DOHH2 (cell line): ENCODE results near the gene NPAS3.

Source experiments
- H3F3A ChIP-seq: fragments of 200-600 bp; sonication (generic), shearing (Covaris generic); 2 replicates; pipeline ENCODE4 v1.6.0; 2016; ENCODE audit warnings: antibody characterized with exemption, mild to moderate bottlenecking; ENCODE audit not compliant: control insufficient read depth, insufficient read depth
- H3K27ac ChIP-seq: fragments of 200-600 bp; sonication (generic); 2 replicates; pipeline ENCODE4 v1.5.1; 2014; ENCODE audit warnings: low read depth, mild to moderate bottlenecking, low read length, moderate library complexity
- H3K27me3 ChIP-seq: fragments of 200-600 bp; sonication (generic); 2 replicates; pipeline ENCODE4 v1.6.1; 2014; ENCODE audit warnings: mild to moderate bottlenecking, low read length, mixed read lengths; ENCODE audit not compliant: control insufficient read depth
- H3K36me3 ChIP-seq: fragments of 200-600 bp; sonication (generic); 2 replicates; pipeline ENCODE4 v1.6.1; 2014; ENCODE audit warnings: mild to moderate bottlenecking, low read length, moderate library complexity, mixed read lengths; ENCODE audit not compliant: control insufficient read depth
- H3K4me1 ChIP-seq: fragments of 200-600 bp; sonication (generic); 2 replicates; pipeline ENCODE4 v1.6.1; 2014; ENCODE audit warnings: mild to moderate bottlenecking, low read length, mixed read lengths; ENCODE audit not compliant: control insufficient read depth
- H3K4me2 ChIP-seq: fragments of 200-600 bp; sonication (generic); 2 replicates; pipeline ENCODE4 v1.6.0; 2014; ENCODE audit warnings: mild to moderate bottlenecking, low read length, moderate library complexity
- H3K4me3 ChIP-seq: fragments of 200-600 bp; sonication (generic); 2 replicates; pipeline ENCODE4 v1.5.1; 2014; ENCODE audit warnings: mild to moderate bottlenecking, low read length, mixed read lengths
- H3K79me2 ChIP-seq: fragments of 200-600 bp; sonication (generic); 2 replicates; pipeline ENCODE4 v1.6.1; 2014; ENCODE audit warnings: mild to moderate bottlenecking, low read length, mixed read lengths; ENCODE audit not compliant: control insufficient read depth
- H3K9me2 ChIP-seq: fragments of 200-600 bp; sonication (generic); replicated peaks from 2 replicates; pipeline ENCODE4 v1.6.1; 2014; ENCODE audit warnings: mild to moderate bottlenecking, low read length, mixed read lengths; ENCODE audit not compliant: control insufficient read depth
- H3K9me3 ChIP-seq: fragments of 200-600 bp; sonication (generic); 2 replicates; pipeline ENCODE4 v1.6.1; 2014; ENCODE audit warnings: antibody characterized with exemption, low read length, mixed read lengths; ENCODE audit not compliant: control insufficient read depth, insufficient read depth
- H4K20me1 ChIP-seq: fragments of 200-600 bp; sonication (generic); 2 replicates; pipeline ENCODE4 v1.6.0; 2014; ENCODE audit warnings: low read depth, mild to moderate bottlenecking, antibody characterized with exemption, low read length, moderate library complexity; ENCODE audit not compliant: control insufficient read depth, insufficient read depth
- EZH2phosphoT487 ChIP-seq: fragments of 200-600 bp; sonication (generic); IDR thresholded peaks from 2 replicates; pipeline ENCODE4 v1.6.1; 2017; ENCODE audit warnings: borderline replicate concordance, mild to moderate bottlenecking, antibody characterized with exemption, low read length, moderate library complexity, mixed read lengths
- TF ChIP-seq, protein P1 (sequence below): fragments of 200-600 bp; sonication (generic); IDR thresholded peaks from one replicate; pipeline ENCODE4 v1.5.1; 2014; ENCODE audit warnings: antibody characterized with exemption, mild to moderate bottlenecking, low read depth, low read length; ENCODE audit not compliant: poor library complexity, severe bottlenecking

Gene NPAS3

DNA sequence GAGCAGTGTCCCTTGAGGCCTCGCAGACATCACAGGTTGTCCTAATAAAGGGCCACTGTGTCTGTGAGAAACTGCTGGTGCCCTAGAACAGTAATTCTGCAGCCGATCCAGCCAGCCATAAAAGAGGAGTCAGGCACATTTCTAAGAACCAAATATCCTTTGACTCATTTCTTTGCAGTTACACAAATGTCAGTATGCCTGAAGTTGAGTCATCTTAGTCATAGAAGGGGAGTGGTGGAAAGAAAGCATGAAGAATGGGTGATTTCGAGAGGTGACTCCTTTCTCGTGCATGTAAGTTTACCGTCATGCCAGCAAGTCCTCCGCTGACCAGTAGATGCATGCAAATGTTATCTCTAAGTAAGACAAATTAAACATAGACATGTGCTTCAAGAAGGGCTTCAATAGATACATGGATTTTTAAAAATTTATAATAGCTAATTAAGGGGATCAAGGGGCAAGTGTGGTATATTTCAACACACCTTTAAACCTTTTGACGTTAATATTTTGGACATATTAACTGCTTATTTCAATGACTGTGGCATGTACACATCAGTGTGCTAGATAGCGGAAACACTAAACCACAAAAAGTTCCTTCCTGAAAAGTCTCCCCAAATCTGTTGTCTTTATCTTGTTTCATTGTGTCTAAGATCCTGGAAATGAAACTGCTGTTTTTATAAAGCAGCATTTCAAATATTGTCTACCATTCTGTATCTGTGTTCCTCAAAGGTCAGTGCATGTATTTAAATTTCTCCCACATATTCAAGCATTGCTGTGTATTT, 497.4 kb downstream of the NPAS3 start:
- H3K79me2 ChIP-seq, result no peaks in the 10 kb centered on the region
- TF ChIP-seq, protein P1, sequence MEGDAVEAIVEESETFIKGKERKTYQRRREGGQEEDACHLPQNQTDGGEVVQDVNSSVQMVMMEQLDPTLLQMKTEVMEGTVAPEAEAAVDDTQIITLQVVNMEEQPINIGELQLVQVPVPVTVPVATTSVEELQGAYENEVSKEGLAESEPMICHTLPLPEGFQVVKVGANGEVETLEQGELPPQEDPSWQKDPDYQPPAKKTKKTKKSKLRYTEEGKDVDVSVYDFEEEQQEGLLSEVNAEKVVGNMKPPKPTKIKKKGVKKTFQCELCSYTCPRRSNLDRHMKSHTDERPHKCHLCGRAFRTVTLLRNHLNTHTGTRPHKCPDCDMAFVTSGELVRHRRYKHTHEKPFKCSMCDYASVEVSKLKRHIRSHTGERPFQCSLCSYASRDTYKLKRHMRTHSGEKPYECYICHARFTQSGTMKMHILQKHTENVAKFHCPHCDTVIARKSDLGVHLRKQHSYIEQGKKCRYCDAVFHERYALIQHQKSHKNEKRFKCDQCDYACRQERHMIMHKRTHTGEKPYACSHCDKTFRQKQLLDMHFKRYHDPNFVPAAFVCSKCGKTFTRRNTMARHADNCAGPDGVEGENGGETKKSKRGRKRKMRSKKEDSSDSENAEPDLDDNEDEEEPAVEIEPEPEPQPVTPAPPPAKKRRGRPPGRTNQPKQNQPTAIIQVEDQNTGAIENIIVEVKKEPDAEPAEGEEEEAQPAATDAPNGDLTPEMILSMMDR, result no peak
- no peak for TF ChIP-seq EZH2phosphoT487
- H3K4me2 ChIP-seq, result no peak overlapping the region
- H3K4me1 ChIP-seq, result no peaks in the 10 kb centered on the region
- H3K9me2 ChIP-seq, result no peaks in the 10 kb centered on the region
- no peak overlapping the region for H3K4me3 ChIP-seq
- no peaks in the 10 kb centered on the region for H3F3A ChIP-seq
- no peaks in the 10 kb centered on the region for H3K36me3 ChIP-seq
- H4K20me1 ChIP-seq, result no peaks in the 10 kb centered on the region
- no peaks in the 10 kb centered on the region for H3K9me3 ChIP-seq
- no peak overlapping the region for H3K27ac ChIP-seq
- no peaks in the 10 kb centered on the region for H3K27me3 ChIP-seq

GRCh38 chr14:33441633-33442032, 503.0 kb downstream of the NPAS3 start:
- H3K4me3 ChIP-seq, result no peak overlapping the region
- no peaks in the 10 kb centered on the region for H3K36me3 ChIP-seq
- TF ChIP-seq EZH2phosphoT487, result no peak
- TF ChIP-seq, protein P1, result no peak
- H3K27me3 ChIP-seq, result no peaks in the 10 kb centered on the region
- no peaks in the 10 kb centered on the region for H3K79me2 ChIP-seq
- H3K4me1 ChIP-seq, result no peaks in the 10 kb centered on the region
- H3K4me2 ChIP-seq, result no peak overlapping the region
- H3K9me3 ChIP-seq, result no peaks in the 10 kb centered on the region
- H3F3A ChIP-seq, result no peaks in the 10 kb centered on the region
- H3K27ac ChIP-seq, result no peak overlapping the region
- H3K9me2 ChIP-seq, result no peaks in the 10 kb centered on the region
- H4K20me1 ChIP-seq, result no peaks in the 10 kb centered on the region

DNA sequence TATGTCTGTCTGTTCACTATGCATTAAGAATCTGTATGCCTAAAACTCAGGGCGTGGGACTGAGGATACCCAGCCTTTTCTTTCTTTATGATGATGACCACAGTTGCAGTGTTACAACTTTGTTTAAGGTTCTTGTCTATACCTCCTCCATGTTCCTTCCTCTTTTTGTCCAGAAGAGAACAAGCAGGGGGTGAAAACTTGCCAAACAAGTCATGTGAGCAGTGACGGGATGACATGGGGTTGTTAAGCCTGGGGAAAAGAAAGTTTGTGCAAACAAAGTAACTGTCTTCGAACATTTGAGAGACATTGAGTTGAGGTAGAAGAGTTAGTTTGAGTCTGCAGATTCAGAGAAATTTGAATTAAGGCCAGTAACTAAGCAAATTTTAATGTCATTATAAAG, 505.5 kb downstream of the NPAS3 start:
- H3K9me3 ChIP-seq, result no peaks in the 10 kb centered on the region
- no peaks in the 10 kb centered on the region for H3K9me2 ChIP-seq
- no peaks in the 10 kb centered on the region for H3K79me2 ChIP-seq
- H3K4me3 ChIP-seq, result no peak overlapping the region
- H3K4me2 ChIP-seq, result no peak overlapping the region
- no peak overlapping the region for H3K27ac ChIP-seq
- no peaks in the 10 kb centered on the region for H3F3A ChIP-seq
- no peaks in the 10 kb centered on the region for H3K27me3 ChIP-seq
- TF ChIP-seq EZH2phosphoT487, result no peak
- TF ChIP-seq, protein P1, result no peak
- no peaks in the 10 kb centered on the region for H4K20me1 ChIP-seq
- H3K4me1 ChIP-seq, result no peaks in the 10 kb centered on the region
- H3K36me3 ChIP-seq, result no peaks in the 10 kb centered on the region
